ENCODE measurements around the gene LRRC8B. TPM values are rescaled to one million over a fixed set of nuclear protein-coding genes. Genes with fewer than 3 reads are reported as not detected.

LRRC8B gene
- total RNA-seq, 1 experiment from 2014 or later, result 9.2 TPM

GRCh38 chr1:89596698-89597097, 72.1 kb downstream of the LRRC8B start:
- Histone ChIP-seq H3K27me3 (no peaks in the 10 kb centered on the region), H3K9me3 (replicated peaks) (no peaks in the 10 kb centered on the region), H3K4me3 (no peak overlapping the region), H3K36me3 (no peaks in the 10 kb centered on the region), H3K4me1 (no peaks in the 10 kb centered on the region), H3K27ac (no peak overlapping the region)
- no peak for DNase-seq

DNA sequence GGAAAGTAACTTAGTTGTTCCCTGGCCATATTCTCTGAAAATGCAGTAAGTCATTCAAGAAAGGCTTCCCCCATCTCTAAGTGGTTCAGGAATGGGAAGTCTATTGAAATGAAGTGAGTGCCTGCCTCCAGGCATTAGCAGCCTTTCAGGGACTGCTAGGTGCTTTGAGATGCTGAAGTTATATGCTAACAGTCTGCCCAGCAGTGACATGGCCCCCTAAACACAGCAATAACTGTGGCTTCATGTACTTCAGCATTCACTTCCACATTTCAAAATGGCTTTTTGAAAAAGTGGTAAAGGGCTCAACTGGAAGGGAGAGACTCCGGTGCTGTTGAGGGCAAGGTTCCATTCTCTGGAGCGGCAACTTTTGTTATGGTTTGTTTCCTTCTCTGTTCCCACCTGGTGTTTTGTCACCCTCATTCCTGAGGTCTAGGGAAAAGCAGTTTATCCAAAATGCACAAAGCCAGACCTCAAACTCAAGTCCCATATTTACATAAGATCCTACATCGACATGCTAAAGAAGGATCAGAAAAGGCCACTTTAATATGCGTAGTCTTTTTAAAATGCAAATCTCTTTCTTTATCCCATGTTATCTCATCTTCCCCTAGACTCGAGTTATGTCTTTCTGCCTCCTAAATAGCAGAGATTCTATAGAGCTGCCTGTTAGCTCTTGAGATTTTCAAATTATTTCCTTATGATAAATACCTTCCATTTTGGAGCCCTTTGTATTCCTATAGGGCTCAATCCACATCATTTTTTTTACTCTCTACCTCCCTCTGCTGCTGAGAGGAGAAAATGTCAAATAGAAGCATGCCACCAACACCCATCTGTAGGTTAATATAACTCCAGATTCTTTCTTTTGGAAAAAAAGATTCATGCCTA, 74.1 kb downstream of the LRRC8B start:
- Histone ChIP-seq H3K4me1 (no peaks in the 10 kb centered on the region), H3K27ac (no peak overlapping the region), H3K4me3 (no peak overlapping the region), H3K36me3 (no peaks in the 10 kb centered on the region), H3K9me3 (replicated peaks) (no peaks in the 10 kb centered on the region), H3K27me3 (no peaks in the 10 kb centered on the region)
- DNase-seq, result peak in 1 of 2 experiments; percentile 62

GRCh38 chr1:89599332-89599630, 74.7 kb downstream of the LRRC8B start:
- H3K4me1 ChIP-seq, result no peaks in the 10 kb centered on the region
- no peaks in the 10 kb centered on the region for H3K36me3 ChIP-seq
- no peak overlapping the region for H3K27ac ChIP-seq
- H3K27me3 ChIP-seq, result no peaks in the 10 kb centered on the region
- H3K4me3 ChIP-seq, result no peak overlapping the region
- H3K9me3 ChIP-seq (replicated peaks), result no peaks in the 10 kb centered on the region
- no peak for DNase-seq

DNA sequence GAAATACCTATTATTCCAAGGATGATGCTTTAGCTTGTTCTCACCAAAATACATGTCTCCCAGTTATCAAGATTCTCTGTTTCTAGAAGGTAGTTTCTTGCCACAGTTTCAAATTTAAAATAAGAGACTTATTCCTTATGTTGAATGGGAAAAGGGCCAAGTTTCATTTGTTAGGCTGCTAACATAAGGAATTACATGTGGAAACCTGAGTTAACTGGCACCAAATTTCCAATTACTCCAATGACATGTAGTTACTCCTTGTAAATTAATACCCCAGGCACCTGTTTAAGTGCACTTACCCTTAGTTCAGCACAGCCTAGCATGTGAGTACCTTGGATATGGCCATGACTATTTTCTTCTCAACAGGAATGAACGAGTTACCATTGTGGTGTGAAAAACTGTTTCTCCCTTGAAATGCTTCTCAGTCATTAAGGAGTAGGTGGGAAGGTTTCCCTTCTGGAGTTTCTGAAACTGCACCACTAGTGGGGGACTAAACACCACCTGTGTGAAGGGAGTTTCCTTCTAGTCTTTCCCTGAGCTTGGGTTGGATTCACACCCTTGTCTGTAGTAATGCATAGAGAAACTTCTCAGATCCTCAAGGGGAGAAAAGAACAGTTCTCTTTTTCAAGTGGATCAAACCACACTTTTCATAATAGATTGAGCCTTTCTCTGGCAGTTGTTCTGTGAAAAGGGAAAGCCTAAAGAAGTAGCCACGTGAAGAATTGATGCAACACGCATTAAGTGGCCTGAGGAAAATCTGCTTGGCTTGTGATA, 76.0 kb downstream of the LRRC8B start:
- H3K27me3 ChIP-seq, result no peaks in the 10 kb centered on the region
- no peaks in the 10 kb centered on the region for H3K36me3 ChIP-seq
- no peaks in the 10 kb centered on the region for H3K9me3 ChIP-seq (replicated peaks)
- H3K4me1 ChIP-seq, result peaks cover 3% of the 10 kb centered on the region; the same call in 1 of the 2 replicates
- no peak overlapping the region for H3K4me3 ChIP-seq
- DNase-seq, result no peak
- H3K27ac ChIP-seq, result no peak overlapping the region

GRCh38 chr1:89602871-89603404, 78.3 kb downstream of the LRRC8B start:
- no peak overlapping the region for H3K27ac ChIP-seq
- DNase-seq, result no peak
- H3K9me3 ChIP-seq (replicated peaks), result no peaks in the 10 kb centered on the region
- H3K4me1 ChIP-seq, result peaks cover 9% of the 10 kb centered on the region
- H3K27me3 ChIP-seq, result no peaks in the 10 kb centered on the region
- H3K4me3 ChIP-seq, result no peak overlapping the region
- no peaks in the 10 kb centered on the region for H3K36me3 ChIP-seq

GRCh38 chr1:89603651-89604413, 79.2 kb downstream of the LRRC8B start:
- no peak overlapping the region for H3K27ac ChIP-seq
- no peaks in the 10 kb centered on the region for H3K36me3 ChIP-seq
- no peaks in the 10 kb centered on the region for H3K27me3 ChIP-seq
- H3K9me3 ChIP-seq (replicated peaks), result no peaks in the 10 kb centered on the region
- H3K4me3 ChIP-seq, result no peak overlapping the region
- peaks cover 9% of the 10 kb centered on the region for H3K4me1 ChIP-seq
- no peak for DNase-seq

GRCh38 chr1:89604414-89604735, 79.7 kb downstream of the LRRC8B start:
- DNase-seq, result no peak
- no peak overlapping the region for H3K4me3 ChIP-seq
- H3K27ac ChIP-seq, result no peak overlapping the region

DNA sequence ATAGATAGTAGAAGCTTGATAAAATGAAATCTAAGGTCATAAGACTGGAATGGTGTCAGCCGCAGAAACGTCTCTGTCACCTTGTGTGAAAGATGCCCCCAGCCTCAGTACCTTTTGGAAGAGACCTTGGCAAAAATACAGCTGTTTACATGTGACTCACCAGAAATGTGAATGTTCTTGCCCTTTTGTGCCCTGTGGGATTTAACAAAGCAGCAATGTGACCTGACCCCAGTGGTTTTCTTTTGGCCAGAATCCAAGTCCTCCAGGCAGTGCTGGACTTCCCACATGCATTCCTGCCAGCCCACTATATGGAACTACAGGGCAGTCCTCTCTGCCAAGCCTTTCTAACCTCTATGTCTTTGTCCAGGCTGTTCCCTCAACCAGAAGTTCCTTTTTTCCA, 81.1 kb downstream of the LRRC8B start:
- Histone ChIP-seq H3K4me1 (peaks cover 9% of the 10 kb centered on the region), H3K9me3 (replicated peaks) (no peaks in the 10 kb centered on the region), H3K27me3 (no peaks in the 10 kb centered on the region), H3K4me3 (no peak overlapping the region), H3K27ac (no peak overlapping the region), H3K36me3 (no peaks in the 10 kb centered on the region)
- peak; percentile 72 to 75 for DNase-seq

More at GRCh38 chr1:89604414-89604735, 79.7 kb downstream of the LRRC8B start:
- Histone ChIP-seq H3K4me1 (peaks cover 9% of the 10 kb centered on the region), H3K36me3 (no peaks in the 10 kb centered on the region), H3K9me3 (replicated peaks) (no peaks in the 10 kb centered on the region), H3K27me3 (no peaks in the 10 kb centered on the region)

DNA sequence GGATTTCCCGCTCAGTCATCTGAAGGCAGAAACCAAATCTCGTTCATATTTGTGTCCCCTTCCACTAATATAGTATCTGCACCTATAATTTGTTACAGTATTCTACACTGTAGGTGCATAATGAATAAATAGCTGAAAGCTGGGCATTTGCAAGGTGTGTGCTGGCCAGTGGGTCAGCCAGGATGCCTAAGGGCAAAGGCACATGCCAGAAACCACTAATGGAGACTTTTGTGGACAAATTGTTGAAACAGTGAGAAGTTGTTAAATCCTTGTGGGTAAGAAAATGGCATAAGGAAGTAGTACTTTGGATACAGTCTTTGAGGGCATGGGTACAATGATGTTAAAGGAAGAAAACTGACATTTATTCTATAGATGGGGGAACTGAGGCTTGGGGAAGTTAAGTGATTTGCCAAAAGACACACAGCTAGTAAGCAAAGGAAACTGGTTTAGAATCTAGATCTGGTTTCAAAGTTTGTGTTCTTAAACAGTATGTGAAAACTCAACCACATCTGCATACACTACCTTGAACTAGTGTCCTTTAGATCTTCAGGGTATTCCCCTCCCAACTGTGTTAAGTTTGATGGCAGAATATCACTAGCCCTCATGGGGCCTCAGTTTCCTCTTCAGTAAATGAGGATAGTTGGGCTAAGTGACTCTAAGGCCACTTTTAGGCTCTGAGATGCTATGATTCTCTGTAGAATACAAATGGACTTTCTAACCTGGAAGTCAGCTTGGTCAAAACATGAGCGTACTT, 81.8 kb downstream of the LRRC8B start:
- Histone ChIP-seq H3K27me3 (no peaks in the 10 kb centered on the region), H3K36me3 (no peaks in the 10 kb centered on the region), H3K4me1 (peaks cover 9% of the 10 kb centered on the region), H3K27ac (no peak overlapping the region), H3K4me3 (no peak overlapping the region), H3K9me3 (replicated peaks) (no peaks in the 10 kb centered on the region)
- no peak for DNase-seq

GRCh38 chr1:89607156-89607555, 82.5 kb downstream of the LRRC8B start:
- H3K9me3 ChIP-seq (replicated peaks), result no peaks in the 10 kb centered on the region
- H3K4me3 ChIP-seq, result no peak overlapping the region
- H3K27ac ChIP-seq, result no peak overlapping the region
- no peak for DNase-seq
- peaks cover 9% of the 10 kb centered on the region for H3K4me1 ChIP-seq
- H3K36me3 ChIP-seq, result no peaks in the 10 kb centered on the region
- H3K27me3 ChIP-seq, result no peaks in the 10 kb centered on the region

DNA sequence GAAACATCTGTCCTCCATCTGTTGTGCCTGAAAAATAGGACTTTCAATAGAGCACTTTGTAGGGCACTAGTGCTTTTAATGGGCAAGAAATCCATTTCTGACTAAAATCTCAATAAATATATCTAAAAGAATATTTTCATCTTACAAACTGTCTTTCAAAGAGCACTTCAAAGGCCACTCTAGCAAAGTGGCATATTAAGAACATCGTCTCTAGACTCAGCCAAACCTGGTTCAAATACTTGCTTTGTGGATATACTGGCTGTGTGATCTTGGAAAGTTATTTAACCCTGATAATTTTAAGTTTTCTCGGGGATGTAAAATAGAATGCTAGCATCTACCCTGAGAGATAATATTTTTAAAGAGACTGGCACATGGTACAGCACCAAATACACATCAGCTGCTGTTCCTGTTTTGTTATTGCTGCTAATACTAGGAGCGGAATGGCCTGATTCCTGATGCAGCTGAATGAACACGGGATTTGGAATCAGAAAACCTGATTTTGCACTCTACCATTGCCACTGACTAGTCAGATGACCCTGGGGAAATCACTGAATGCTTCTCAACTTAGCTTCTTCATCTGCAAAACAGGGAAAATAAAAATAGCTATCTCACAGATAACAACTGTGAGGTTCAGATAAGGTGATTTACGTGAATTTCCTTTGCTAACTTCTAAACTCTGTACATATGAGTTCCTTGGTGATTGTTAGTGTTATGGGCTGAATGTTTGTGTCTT, 83.1 kb downstream of the LRRC8B start:
- H3K27ac ChIP-seq, result no peak overlapping the region
- peaks cover 9% of the 10 kb centered on the region for H3K4me1 ChIP-seq
- H3K36me3 ChIP-seq, result no peaks in the 10 kb centered on the region
- no peaks in the 10 kb centered on the region for H3K27me3 ChIP-seq
- no peak for DNase-seq
- H3K9me3 ChIP-seq (replicated peaks), result no peaks in the 10 kb centered on the region
- H3K4me3 ChIP-seq, result no peak overlapping the region

- Histone ChIP-seq H3K9me3 (replicated peaks) (no peaks in the 10 kb centered on the region), H3K4me1 (peaks cover 9% of the 10 kb centered on the region), H3K4me3 (no peak overlapping the region), H3K27ac (no peak overlapping the region), H3K36me3 (no peaks in the 10 kb centered on the region), H3K27me3 (no peaks in the 10 kb centered on the region)
- DNase-seq, result no peak
These were observed 83.8 kb downstream of the LRRC8B start for GRCh38 chr1:89608319-89608983.

DNA sequence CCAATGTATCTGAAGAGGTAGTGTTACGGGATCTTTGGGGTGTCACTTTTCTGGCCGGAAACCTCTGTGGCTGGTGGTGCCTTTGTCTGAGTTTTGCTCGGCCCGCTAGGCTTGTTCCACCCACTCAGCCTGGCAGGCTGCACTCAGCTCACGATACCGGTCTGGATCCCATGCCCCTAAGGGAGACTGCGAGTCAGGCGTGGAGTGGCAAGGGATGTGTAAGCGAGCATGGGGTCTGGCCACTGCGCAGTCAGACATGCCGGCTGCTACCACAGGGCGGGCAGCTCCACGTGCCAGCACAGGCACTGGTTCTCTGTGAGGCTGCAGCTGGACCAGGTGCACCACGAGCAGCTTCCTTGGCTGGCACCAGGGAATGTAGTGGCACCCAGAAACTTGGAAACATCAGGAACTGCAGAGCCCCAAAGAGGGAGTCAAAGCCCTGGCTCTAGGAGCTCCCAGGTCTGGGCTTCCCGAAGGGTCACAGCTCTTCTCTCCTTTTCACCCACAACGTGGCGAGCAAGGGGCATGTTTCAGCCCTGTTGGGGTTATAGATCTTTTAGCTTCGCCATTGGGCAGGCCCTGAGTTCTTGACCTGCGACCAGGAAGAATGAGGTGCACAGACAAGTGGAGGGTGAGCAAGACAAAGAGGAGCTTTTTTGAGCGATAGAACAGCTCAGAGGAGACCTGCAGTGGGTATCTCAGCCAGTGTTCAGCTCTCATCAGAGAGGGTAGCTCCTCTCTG, 84.5 kb downstream of the LRRC8B start:
- H3K4me3 ChIP-seq, result no peak overlapping the region
- no peaks in the 10 kb centered on the region for H3K36me3 ChIP-seq
- H3K9me3 ChIP-seq (replicated peaks), result no peaks in the 10 kb centered on the region
- no peaks in the 10 kb centered on the region for H3K27me3 ChIP-seq
- peaks cover 9% of the 10 kb centered on the region for H3K4me1 ChIP-seq
- no peak overlapping the region for H3K27ac ChIP-seq
- DNase-seq, result no peak

All from SJCRH30 (cell line).